Measurements from ENCODE around the gene SRCAP.

The SRCAP gene

DNA sequence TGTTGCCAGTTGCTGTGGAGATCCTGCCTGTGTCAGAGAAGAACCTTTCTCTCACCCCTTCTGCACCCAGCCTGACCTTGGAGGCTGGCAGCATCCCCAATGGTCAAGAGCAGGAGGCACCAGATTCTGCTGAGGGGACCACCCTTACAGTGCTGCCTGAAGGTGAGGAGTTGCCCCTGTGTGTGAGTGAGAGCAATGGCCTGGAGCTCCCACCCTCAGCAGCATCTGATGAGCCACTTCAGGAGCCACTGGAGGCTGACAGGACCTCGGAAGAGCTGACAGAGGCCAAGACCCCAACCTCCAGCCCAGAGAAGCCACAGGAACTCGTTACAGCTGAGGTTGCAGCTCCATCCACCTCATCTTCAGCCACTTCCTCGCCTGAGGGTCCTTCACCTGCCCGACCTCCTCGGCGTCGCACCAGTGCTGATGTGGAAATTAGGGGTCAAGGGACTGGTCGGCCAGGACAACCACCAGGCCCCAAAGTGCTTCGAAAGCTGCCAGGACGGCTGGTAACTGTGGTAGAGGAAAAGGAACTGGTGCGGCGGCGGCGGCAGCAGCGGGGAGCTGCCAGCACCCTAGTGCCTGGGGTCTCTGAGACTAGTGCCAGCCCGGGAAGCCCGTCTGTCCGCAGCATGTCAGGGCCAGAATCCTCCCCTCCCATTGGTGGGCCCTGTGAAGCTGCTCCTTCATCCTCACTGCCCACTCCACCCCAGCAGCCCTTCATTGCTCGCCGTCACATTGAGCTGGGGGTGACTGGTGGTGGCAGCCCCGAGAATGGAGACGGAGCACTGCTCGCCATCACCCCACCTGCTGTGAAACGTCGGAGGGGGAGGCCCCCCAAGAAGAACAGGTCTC lies 39.0 kb downstream of the SRCAP start:
- no peak for DNase-seq

DNA sequence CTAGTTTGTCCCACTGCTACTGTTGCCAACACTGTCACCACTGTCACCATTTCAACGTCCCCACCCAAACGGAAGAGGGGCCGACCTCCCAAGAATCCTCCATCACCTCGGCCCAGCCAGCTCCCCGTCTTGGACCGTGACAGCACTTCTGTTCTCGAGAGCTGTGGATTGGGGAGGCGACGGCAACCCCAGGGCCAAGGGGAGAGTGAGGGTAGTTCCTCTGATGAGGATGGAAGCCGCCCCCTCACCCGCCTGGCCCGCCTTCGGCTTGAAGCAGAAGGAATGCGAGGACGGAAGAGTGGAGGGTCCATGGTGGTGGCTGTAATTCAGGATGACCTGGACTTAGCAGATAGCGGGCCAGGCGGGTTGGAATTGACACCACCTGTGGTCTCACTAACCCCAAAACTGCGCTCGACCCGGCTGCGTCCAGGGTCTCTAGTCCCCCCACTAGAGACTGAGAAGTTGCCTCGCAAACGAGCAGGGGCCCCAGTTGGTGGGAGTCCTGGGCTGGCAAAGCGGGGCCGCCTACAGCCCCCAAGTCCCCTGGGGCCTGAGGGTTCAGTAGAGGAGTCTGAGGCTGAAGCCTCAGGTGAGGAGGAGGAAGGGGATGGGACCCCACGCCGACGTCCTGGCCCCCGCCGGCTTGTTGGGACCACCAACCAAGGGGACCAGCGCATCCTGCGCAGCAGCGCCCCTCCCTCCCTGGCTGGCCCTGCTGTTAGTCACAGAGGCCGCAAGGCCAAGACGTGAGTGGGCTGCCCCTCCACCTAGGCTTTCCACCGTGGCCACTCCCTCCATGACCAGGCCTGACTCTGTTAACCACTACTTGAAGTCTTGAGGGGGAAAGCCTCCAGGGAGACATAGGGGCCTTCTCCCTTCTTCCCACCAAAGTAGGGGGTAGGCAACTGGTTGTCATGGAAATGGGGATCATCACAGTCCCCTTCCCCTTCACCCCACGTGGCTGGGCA lies 40.3 kb downstream of the SRCAP start:
- DNase-seq: no peak

- DNase-seq: no peak
These were observed 41.6 kb downstream of the SRCAP start for GRCh38 chr16:30740364-30741251.

GRCh38 chr16:30741461-30741914 lies 42.5 kb downstream of the SRCAP start:
- no peak for DNase-seq

GRCh38 chr16:30743716-30744115 lies 44.7 kb downstream of the SRCAP start:
- DNase-seq: no peak

DNA sequence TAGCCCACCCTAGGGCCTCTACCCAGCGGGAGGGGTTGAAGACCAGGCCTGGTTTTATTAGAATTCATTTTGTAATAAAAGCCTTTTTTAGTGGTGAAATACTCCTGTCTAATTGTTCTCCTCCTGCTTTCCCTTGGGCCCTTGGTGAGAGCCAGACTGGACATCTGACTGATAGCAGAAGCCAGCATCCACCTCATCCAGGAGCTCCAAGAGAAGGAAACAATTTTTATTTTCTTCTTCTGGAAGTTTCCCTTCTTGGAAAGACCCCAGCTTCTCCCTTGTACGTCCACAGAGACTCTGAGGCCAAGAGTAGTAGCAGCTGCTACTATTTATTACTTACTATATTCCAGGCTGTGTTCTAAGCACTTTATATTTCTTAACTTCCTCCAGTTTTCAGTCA lies 45.2 kb downstream of the SRCAP start:
- DNase-seq: no peak

GRCh38 chr16:30745082-30745481 lies 46.1 kb downstream of the SRCAP start:
- DNase-seq: no peak

DNA sequence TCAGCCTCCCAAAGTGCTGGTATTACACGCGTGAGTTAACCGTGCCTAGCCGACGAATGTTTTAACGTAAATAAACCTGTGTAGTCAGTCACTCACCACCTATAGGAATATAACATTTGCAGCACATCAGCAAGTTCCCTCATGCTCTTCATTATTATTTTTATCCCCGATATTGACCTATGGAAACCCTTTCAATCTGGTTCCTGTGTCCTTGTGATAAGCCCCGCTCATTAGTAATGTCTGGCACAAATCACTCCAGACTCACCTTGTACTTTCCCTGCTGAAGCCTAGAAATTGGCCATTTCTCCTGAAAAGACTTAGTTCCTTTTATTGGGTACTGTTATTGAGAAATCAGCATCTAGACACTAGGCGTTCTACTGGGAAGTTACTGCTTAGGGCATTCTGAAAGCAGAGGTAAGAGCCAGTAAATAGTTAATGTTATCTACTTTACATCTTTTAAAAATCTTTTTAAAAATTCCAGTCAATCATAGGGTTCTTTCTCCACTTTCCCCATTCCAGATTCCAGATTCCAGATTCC lies 47.7 kb downstream of the SRCAP start:
- no peak for DNase-seq

DNA sequence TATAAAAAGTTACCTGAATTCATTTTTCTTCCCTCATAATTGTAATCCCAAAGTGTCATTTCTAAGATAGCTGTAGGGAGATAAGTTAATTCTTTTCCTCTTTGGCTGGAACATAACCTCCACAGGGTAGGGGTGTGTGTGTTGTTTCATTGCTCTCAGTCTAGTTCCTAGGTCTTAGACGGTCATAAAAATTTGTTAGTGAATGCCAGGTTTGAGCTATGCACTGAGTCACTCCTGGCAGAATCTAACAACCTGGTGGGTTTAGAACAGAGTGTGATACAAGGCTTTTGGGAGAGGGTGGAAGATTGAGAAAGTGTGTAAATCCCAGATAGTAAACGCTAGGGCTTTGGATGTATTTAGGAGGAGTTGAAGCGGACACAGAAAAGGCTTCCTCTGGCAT lies 48.4 kb downstream of the SRCAP start:
- no peak for DNase-seq

DNA sequence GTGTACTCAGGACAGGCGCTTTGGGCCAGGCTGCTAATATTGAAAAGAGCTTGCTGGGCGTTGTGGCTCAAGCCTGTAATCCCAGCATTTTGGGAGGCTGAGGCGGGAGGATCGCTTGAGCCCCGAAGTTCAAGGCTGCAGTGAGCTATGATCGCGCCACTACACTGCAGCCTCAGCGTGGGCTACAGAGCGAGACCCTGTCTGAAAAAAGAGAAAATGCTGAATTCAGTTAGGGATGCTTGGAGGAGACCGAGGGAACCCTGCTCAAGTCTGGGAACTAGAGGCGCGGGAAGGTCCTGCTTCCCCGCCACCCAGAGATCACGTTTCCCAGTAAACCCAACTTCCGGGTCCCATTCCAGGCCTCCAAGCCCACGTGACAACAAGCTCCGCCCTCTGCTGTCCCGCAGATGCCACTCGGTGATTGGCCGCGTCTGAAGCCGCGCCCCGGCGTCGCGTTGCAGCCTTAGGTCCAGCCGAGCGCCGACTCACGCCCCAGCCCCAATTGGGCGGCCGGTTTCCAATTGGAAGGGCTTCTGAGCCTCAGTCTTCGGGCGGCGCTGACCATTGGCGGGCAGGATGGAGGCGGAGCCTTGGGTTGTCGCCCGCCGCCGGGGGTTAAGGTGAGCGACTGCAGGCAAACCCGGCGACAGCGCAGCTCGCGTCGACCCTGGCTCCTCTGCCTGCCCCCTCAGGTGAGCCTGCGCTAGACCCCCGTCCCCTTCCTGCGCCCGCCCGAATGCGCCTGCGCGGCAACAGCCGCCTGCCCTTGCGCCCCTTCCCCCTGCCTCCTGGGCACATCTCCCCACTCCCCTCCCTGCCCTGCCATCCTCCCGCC lies 49.0 kb downstream of the SRCAP start, which contains the start of gene PHKG2:
PHKG2 (plus strand) TSS at position 627 of the 835 bp plus-strand sequence. CDS start 396 bp downstream, outside the sequence.
- DNase-seq: peak; percentile 98

DNA sequence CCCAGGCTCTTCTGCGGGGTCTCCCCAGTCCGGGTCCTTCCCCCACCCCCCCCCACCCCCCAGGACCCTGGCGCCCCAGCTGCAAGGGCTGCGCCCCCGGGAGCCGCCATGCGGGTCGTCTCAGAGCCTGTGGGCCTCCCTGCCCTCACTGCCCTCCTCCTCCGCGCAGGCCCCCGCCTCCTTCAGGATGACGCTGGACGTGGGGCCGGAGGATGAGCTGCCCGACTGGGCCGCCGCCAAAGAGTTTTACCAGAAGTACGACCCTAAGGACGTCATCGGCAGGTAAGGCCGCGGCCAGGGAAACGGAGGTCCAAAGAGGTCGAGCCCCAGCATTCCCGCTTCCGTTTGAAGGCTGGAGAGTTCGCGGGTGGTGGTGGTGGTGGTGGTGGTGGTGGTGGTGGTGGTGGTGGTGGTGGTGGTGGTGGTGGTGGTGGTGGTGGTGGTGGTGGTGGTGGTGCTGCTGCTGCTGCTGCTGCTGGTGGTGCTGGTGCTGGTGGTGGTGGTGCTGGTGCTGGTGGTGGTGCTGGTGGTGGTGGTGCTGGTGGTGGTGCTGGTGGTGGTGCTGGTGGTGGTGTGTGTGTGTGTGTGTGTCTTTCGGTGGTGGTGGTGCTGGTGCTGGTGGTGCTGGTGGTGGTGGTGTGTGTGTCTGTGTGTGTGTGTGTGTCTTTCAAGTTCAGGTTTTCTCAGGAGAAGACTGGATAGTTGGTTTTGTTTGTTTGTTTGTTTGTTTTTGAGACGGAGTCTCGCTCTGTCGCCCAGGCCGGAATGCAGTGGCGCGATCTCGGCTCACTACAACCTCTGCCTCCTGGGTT lies 49.9 kb downstream of the SRCAP start:
- DNase-seq: peak; percentile 32

- no peak for DNase-seq
These were observed 51.2 kb downstream of the SRCAP start for GRCh38 chr16:30750201-30750600.

- DNase-seq: no peak
These were observed 52.0 kb downstream of the SRCAP start for GRCh38 chr16:30750876-30751465.

- DNase-seq: no peak
These were observed 54.6 kb downstream of the SRCAP start for GRCh38 chr16:30753596-30753995.

DNA sequence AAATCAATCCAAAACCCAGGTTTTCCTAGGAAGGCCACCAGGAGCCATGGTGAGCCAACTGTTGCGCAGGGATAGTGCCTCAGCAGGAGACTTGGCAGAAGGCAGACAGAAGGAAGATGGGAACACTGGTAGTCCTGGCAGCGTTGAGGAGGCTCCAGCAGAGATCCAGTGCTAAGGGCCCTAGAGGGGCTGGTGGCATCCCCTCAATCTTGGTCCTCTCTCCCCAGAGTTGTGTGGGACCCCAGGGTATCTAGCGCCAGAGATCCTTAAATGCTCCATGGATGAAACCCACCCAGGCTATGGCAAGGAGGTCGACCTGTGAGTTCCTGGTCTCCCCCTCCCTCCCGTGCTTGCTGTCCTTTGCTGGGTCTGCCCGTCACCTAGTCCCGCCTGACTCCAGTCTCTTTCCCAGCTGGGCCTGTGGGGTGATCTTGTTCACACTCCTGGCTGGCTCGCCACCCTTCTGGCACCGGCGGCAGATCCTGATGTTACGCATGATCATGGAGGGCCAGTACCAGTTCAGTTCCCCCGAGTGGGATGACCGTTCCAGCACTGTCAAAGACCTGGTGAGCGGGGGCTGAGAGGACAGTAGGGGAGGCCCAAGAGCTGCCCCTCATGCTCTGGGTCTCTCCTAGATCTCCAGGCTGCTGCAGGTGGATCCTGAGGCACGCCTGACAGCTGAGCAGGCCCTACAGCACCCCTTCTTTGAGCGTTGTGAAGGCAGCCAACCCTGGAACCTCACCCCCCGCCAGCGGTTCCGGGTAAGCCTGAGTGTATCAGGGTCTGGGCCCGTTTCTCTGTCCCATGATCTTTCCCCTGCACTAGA lies 57.2 kb downstream of the SRCAP start:
- DNase-seq: no peak

GRCh38 chr16:30756781-30757100 lies 57.8 kb downstream of the SRCAP start:
- DNase-seq: no peak

DNA sequence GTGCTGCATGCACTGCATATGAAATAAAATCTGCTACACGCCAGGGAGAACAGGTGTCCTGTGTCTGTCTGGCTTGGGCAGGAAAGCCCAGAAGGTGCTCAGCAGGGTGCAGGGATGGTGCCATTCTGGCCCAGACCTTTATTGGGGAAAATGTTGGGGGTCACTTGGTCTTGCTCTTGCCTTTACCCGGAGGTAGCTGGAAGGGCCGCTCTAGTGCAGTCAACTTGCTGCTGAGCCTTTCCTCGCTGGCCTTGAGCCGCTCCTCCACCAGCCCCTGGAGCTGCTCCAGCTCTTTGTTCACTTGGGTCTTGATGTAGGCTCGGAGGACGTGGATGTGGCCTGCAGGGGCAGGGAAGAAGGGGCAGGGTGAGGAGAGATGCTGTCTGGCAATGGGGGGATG lies 58.3 kb downstream of the SRCAP start:
- DNase-seq: no peak

DNA sequence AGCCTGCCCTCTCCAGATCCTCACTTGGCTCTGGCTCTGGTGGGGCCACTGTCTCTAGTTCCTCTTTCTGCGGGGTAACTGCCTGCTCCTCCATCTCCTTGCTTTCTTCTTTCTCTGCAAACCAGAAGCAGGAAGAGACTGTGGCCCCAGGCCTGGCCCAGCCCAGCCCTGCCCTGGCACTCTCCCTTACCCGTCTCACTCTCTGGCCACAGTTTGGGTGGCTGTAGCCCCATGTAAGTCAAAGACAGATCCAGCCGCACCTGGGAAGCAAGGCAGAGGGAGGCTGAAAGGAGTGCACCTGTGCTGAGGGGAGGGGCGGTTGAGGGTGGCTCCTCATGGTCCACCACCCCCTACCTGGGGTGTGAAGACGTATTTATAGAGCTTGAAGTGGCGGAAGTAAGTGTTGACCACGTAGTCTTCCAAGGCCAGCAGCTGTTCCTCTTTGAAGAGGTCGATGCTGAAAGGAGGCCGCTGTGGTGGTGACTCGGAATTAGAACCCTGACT lies 60.1 kb downstream of the SRCAP start:
- no peak for DNase-seq

GRCh38 chr16:30760001-30760559 lies 61.1 kb downstream of the SRCAP start:
- no peak for DNase-seq

Measured in stimulated activated CD4-positive, alpha-beta T cell treated with anti-CD3 and anti-CD28 coated beads, Interleukin-1b, Interleukin-23, amount 100 ng/mL, for 48 hours (primary cell).